Right forelimb (tissue), 1 donor: ENCODE data around the gene AGAP5.
"Not testable (repeated sequence)": the region's sequence is repeated elsewhere in the genome, so short reads cannot be mapped to it uniquely, and the experiment has no call there.

Source experiments
- DNase-seq: peaks from one replicate; pipeline ENCODE4 v3.0.0-alpha.2; 2018

The AGAP5 gene

GRCh38 chr10:73713912-73714311 is 16.0 kb upstream of the AGAP5 start:
- DNase-seq = not testable (repeated sequence)

- not testable (repeated sequence) for DNase-seq
Observed at GRCh38 chr10:73711683-73712082, 13.8 kb upstream of the AGAP5 start.

- DNase-seq = not testable (repeated sequence)
Observed at GRCh38 chr10:73708122-73708521, 10.2 kb upstream of the AGAP5 start.

GRCh38 chr10:73707628-73708027 is 9.7 kb upstream of the AGAP5 start:
- DNase-seq = not testable (repeated sequence)

GRCh38 chr10:73706488-73706887 is 8.6 kb upstream of the AGAP5 start:
- DNase-seq = not testable (repeated sequence)

GRCh38 chr10:73705506-73706072 is 7.7 kb upstream of the AGAP5 start:
- not testable (repeated sequence) for DNase-seq

GRCh38 chr10:73703924-73704323 is 6.0 kb upstream of the AGAP5 start:
- DNase-seq = not testable (repeated sequence)

GRCh38 chr10:73698819-73699218 is 910 bp upstream of the AGAP5 start:
- not testable (repeated sequence) for DNase-seq

- DNase-seq = not testable (repeated sequence)
Observed at GRCh38 chr10:73695302-73695701, 2.6 kb downstream of the AGAP5 start.

GRCh38 chr10:73690755-73691154 is 7.2 kb downstream of the AGAP5 start:
- not testable (repeated sequence) for DNase-seq

- DNase-seq = not testable (repeated sequence)
Observed at GRCh38 chr10:73689596-73689995, 8.3 kb downstream of the AGAP5 start.

- DNase-seq = not testable (repeated sequence)
Observed at GRCh38 chr10:73687641-73688040, 10.3 kb downstream of the AGAP5 start.

GRCh38 chr10:73674546-73674945 is 23.4 kb downstream of the AGAP5 start:
- not testable (repeated sequence) for DNase-seq

GRCh38 chr10:73668378-73668777 is 29.5 kb downstream of the AGAP5 start:
- not testable (repeated sequence) for DNase-seq

- DNase-seq = not testable (repeated sequence)
Observed at GRCh38 chr10:73666153-73666809, 31.6 kb downstream of the AGAP5 start.

GRCh38 chr10:73665581-73665980 is 32.3 kb downstream of the AGAP5 start:
- DNase-seq = not testable (repeated sequence)

- DNase-seq = not testable (repeated sequence)
Observed at GRCh38 chr10:73664156-73665040, 33.5 kb downstream of the AGAP5 start.

GRCh38 chr10:73663621-73664020 is 34.3 kb downstream of the AGAP5 start:
- DNase-seq = not testable (repeated sequence)

- DNase-seq = not testable (repeated sequence)
Observed at GRCh38 chr10:73662705-73663104, 35.2 kb downstream of the AGAP5 start.

- DNase-seq = peak; percentile 62
Observed at GRCh38 chr10:73655990-73656298, 42.0 kb downstream of the AGAP5 start, which contains the start of gene SYNPO2L. Gene SYNPO2L (minus strand): TSS chr10:73656029. CDS start chr10:73655922, 107 bp downstream.

- no peak for DNase-seq
Observed at GRCh38 chr10:73655257-73655989, 42.5 kb downstream of the AGAP5 start.

- no peak for DNase-seq
Observed at GRCh38 chr10:73653701-73654100, 44.2 kb downstream of the AGAP5 start.

- no peak for DNase-seq
Observed at GRCh38 chr10:73653195-73653594, 44.7 kb downstream of the AGAP5 start.
